NCI-H82 (cell line): ENCODE data around the gene FAM177B.

ENCODE experiments used
- DNase-seq: peaks from one replicate; lab custom pipeline; 2025; lab: John Stamatoyannopoulos, UW

The FAM177B gene

DNA sequence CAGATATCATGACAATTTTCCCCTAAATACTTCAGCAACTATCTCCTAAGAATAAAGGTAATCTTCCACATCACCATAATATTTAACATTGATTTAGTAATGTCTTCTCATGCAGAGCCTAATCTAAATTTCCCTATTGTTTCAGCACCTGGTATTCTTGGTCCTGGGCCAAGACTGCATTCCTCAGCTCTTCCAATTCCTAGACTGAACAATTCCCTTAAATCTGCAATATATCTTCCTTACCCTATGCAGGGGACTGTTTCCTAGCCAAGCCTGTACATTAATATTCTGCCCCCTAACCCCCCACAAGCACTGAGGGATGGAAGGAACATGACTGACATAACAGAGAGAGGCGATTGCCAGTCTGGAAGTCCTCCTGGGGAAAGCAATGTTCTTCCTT, 49.1 kb downstream of the FAM177B start:
- DNase-seq = no peak

DNA sequence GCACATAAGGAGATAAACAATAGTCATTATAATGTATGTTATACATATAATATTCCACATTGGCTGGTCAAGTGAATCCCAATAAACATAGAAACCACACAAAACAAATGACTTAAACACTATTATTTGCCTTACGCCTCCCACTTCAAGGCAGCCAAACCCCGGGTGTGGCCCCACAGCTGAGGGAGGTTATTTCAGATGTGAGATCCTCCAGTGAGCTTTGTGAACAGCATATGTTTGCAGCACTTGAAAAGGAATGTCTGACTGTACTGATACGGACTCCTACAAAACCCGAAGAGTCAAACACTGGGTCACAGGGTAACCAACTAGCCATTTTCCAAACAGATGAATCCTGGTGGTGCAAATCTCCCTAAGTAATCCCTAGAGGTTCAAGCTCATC, 50.7 kb downstream of the FAM177B start:
- no peak for DNase-seq

DNA sequence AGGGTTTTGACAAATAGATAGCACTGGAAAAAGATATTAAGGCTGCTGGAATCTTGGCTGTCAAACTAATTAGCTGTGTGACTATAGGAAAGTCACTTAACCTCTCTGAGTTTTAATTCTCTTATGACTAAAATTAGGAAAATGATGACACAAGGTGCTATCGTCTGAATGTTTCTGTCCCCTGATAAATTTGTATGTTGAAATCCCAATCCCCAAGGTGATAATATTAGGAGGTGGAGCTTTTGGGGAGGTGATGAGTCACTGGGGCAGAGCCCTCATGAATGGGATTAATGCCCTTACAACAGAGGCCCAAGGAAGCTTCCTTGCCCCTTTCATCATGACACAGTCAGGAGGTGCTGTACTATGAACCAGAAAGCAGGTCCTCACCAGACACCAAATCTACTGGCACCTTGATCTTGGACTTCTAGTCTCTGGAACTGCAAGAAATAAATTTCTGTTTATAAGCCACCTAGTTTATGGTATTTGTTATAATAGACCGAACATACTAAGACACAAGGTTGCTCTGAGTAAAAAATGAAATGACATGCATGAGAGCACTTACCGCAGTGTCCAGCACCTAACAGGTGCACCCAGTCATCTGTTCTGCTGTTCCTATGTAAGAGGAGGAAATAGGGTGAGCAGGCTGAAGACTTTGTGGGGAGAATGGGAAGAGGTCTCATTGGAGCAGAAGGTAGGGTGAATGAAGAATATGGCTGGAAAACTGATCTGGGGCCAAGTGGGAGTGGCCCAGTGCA, 51.6 kb downstream of the FAM177B start:
- no peak for DNase-seq

DNA sequence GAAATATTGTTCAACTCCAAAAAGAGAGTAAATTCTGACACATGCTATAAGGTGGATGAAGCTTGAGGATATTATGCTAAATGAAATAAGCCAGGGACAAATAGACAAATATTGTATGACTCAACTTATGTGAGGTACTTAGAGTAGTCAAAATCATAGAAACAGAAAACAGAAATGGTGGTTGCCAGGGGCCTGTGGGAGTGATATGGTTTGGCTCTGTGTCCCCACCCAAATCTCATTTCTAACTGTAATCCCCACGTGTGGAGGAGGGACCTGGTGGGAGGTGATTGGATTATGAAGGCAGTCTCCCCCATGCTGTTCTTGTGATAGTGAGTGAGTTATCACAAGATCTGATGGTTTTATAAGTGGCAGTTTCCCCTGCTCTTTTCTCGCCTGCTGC, 53.1 kb downstream of the FAM177B start:
- DNase-seq = peak; percentile 22

DNA sequence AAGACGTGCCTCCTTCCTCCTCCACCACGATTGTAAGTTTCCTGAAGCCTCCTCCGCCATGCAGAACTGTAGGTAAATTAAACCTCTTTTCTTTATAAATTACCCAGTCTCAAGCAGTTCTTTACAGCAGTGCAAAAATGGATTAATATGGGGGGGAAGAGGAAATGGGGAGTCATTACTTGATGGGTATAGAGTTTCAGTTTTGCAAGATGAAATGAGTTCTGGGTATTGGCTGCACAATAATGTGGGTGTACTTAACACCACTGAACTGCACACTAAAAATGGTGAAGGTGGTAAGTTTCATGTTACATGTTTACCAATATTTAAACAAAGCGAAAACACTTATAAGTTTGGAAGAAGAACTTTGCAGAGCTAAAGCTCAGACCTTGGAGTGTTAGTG, 53.5 kb downstream of the FAM177B start:
- no peak for DNase-seq

DNA sequence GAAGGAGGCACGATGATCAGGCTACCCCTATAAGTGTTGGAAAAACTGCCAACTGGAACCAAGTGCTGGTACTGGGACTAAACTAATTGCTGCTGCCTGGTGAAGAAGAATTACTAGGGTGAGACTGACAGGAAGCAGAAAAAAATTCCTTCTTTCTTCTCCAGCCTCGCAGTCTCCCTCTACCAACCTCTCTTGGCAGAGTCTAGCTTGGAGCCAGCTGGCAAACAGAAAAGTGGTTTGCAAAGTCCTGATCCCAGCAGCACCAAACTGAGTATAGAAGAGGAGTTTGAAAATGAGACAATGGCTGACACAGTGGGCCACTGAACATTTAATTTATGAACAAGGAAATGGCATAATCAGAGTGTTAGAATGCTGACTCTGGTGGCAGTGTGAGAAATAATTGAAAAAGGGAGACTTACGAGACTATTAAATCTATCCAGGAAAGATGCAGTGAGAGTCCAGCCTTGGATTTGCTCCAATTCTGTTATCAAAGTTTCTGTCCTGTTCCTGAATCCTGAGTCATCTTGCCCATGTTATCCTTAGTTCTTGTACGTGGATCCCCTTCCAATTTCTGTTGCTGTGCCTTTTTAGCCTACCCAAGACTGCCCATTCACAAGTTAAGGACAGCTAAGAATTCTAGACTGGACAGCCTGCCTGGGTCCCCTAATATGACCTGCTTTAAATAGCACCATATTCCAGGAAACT, 54.2 kb downstream of the FAM177B start:
- no peak for DNase-seq

DNA sequence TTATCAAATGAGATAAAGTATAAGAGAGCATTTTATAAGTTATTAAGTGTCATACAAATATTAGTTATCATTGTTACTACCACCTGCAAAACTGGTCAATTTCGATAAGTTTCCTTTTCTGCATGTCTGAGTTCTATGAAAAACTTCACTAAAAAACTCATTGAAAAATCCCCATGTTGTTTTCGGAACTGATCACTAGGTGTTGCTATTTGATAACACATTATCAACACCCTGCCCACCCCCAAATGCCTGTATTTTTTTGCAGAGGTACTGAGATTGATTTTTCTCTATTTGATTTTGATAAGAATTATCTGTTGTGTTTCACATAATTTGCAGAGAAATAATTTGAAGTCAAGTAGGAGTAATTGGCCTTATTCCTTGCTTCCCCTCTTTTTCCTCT, 55.7 kb downstream of the FAM177B start:
- DNase-seq = peak; percentile 56

- peak; percentile 16 for DNase-seq
Measured at GRCh38 chr1:222794656-222795474, 57.9 kb downstream of the FAM177B start.

- DNase-seq = no peak
Measured at GRCh38 chr1:222798116-222798515, 61.1 kb downstream of the FAM177B start.

DNA sequence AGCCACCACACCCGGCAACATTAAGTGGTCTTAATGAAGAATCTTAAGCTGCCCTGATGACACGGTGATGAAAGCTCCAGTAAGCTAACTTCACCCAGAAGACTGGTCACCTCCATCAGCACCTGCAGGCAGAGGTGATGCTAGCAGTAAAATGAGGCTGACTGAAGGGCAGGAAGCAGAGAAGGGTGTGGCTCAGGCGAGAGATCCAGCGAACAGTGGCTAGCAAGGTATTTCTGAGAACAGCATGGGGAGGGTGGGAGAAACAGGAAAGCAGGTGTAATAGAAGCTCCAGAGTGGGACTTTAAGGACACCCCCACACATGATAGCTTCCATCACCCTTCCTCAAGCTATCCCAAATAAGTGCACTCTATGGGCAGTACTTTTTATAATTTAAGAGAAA, 62.0 kb downstream of the FAM177B start:
- DNase-seq = no peak
